ENCODE data around the gene CPNE1. TPM values are rescaled to one million over a fixed set of nuclear protein-coding genes. Genes with fewer than 3 reads are reported as not detected.
A peak's percentile ranks its signal among the peaks of the same experiment; 100 is the strongest.

Gene CPNE1
- total RNA-seq, 1 donor from 2014 or later = 233 TPM

- Mint-ChIP-seq H3K4me1 (ENCODE audit: unreplicated experiment) (peaks cover 8% of the 10 kb centered on the region), H3K27me3 (ENCODE audit: unreplicated experiment) (peaks cover 7% of the 10 kb centered on the region), H3K36me3 (ENCODE audit: low read depth, unreplicated experiment) (peaks cover 16% of the 10 kb centered on the region), H3K9me3 (ENCODE audit: unreplicated experiment) (no peaks in the 10 kb centered on the region), H3K4me3 (ENCODE audit: unreplicated experiment) (no peak overlapping the region), H3K27ac (ENCODE audit: unreplicated experiment) (no peak overlapping the region)
- DNase-seq (ENCODE audit: low spot score) = no peak
- TF ChIP-seq, protein P1, sequence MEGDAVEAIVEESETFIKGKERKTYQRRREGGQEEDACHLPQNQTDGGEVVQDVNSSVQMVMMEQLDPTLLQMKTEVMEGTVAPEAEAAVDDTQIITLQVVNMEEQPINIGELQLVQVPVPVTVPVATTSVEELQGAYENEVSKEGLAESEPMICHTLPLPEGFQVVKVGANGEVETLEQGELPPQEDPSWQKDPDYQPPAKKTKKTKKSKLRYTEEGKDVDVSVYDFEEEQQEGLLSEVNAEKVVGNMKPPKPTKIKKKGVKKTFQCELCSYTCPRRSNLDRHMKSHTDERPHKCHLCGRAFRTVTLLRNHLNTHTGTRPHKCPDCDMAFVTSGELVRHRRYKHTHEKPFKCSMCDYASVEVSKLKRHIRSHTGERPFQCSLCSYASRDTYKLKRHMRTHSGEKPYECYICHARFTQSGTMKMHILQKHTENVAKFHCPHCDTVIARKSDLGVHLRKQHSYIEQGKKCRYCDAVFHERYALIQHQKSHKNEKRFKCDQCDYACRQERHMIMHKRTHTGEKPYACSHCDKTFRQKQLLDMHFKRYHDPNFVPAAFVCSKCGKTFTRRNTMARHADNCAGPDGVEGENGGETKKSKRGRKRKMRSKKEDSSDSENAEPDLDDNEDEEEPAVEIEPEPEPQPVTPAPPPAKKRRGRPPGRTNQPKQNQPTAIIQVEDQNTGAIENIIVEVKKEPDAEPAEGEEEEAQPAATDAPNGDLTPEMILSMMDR (IDR thresholded peaks at IDR 0.05; ENCODE audit: unreplicated experiment) = peak; percentile 36
Observed at GRCh38 chr20:35621560-35621946, 43.1 kb downstream of the CPNE1 start.

GRCh38 chr20:35620818-35621559, 43.7 kb downstream of the CPNE1 start:
- Mint-ChIP-seq H3K36me3 (ENCODE audit: low read depth, unreplicated experiment) (peaks cover 10% of the 10 kb centered on the region), H3K27me3 (ENCODE audit: unreplicated experiment) (peaks cover 8% of the 10 kb centered on the region), H3K27ac (ENCODE audit: unreplicated experiment) (no peak overlapping the region), H3K4me1 (ENCODE audit: unreplicated experiment) (peaks cover 8% of the 10 kb centered on the region), H3K9me3 (ENCODE audit: unreplicated experiment) (no peaks in the 10 kb centered on the region), H3K4me3 (ENCODE audit: unreplicated experiment) (no peak overlapping the region)
- DNase-seq (ENCODE audit: low spot score) = no peak
- TF ChIP-seq, protein P1 (IDR thresholded peaks at IDR 0.05; ENCODE audit: unreplicated experiment) = no peak

- DNase-seq (ENCODE audit: low spot score) = peak; percentile 83
- peaks cover 12% of the 10 kb centered on the region for H3K27me3 Mint-ChIP-seq (ENCODE audit: unreplicated experiment)
- H3K4me1 Mint-ChIP-seq (ENCODE audit: unreplicated experiment) = peaks cover 12% of the 10 kb centered on the region
- TF ChIP-seq, protein P1 (IDR thresholded peaks at IDR 0.05; ENCODE audit: unreplicated experiment) = peak; percentile 54
- no peak overlapping the region for H3K27ac Mint-ChIP-seq (ENCODE audit: unreplicated experiment)
- no peaks in the 10 kb centered on the region for H3K9me3 Mint-ChIP-seq (ENCODE audit: unreplicated experiment)
- peaks cover 4% of the 10 kb centered on the region for H3K36me3 Mint-ChIP-seq (ENCODE audit: low read depth, unreplicated experiment)
- H3K4me3 Mint-ChIP-seq (ENCODE audit: unreplicated experiment) = peak overlapping the region; percentile 93
Observed at GRCh38 chr20:35619196-35620095, 45.3 kb downstream of the CPNE1 start.

- peak; percentile 24 for DNase-seq (ENCODE audit: low spot score)
- Mint-ChIP-seq H3K27ac (ENCODE audit: unreplicated experiment) (peak overlapping the region; percentile 88), H3K4me1 (ENCODE audit: unreplicated experiment) (peaks cover 12% of the 10 kb centered on the region), H3K27me3 (ENCODE audit: unreplicated experiment) (peaks cover 12% of the 10 kb centered on the region), H3K4me3 (ENCODE audit: unreplicated experiment) (peak overlapping the region; percentile 93), H3K9me3 (ENCODE audit: unreplicated experiment) (no peaks in the 10 kb centered on the region), H3K36me3 (ENCODE audit: low read depth, unreplicated experiment) (peaks cover 4% of the 10 kb centered on the region)
- TF ChIP-seq, protein P1 (IDR thresholded peaks at IDR 0.05; ENCODE audit: unreplicated experiment) = no peak
Observed at GRCh38 chr20:35618263-35619131, 46.2 kb downstream of the CPNE1 start.
